ENCODE data around the gene HOXB1.

Gene HOXB1

GRCh38 chr17:48554412-48555257, 23.8 kb upstream of the HOXB1 start:
- DNase-seq (ENCODE audit: low read depth in 2 of 2), result no peak

- DNase-seq (ENCODE audit: low read depth in 2 of 2), result no peak
These were observed 23.0 kb upstream of the HOXB1 start for GRCh38 chr17:48553826-48554225.

- DNase-seq (ENCODE audit: low read depth in 2 of 2), result no peak
These were observed 22.4 kb upstream of the HOXB1 start for GRCh38 chr17:48553190-48553547.

GRCh38 chr17:48552466-48553189, 21.8 kb upstream of the HOXB1 start:
- DNase-seq (ENCODE audit: low read depth in 2 of 2), result no peak

GRCh38 chr17:48551596-48552465, 21.0 kb upstream of the HOXB1 start:
- no peak for DNase-seq (ENCODE audit: low read depth in 2 of 2)

GRCh38 chr17:48551214-48551555, 20.4 kb upstream of the HOXB1 start:
- no peak for DNase-seq (ENCODE audit: low read depth in 2 of 2)

GRCh38 chr17:48550502-48551213, 19.8 kb upstream of the HOXB1 start:
- DNase-seq (ENCODE audit: low read depth in 2 of 2), result no peak

GRCh38 chr17:48549914-48550501, 19.2 kb upstream of the HOXB1 start:
- no peak for DNase-seq (ENCODE audit: low read depth in 2 of 2)

- no peak for DNase-seq (ENCODE audit: low read depth in 2 of 2)
These were observed 18.4 kb upstream of the HOXB1 start for GRCh38 chr17:48549281-48549630.

GRCh38 chr17:48548523-48549280, 17.9 kb upstream of the HOXB1 start:
- DNase-seq (ENCODE audit: low read depth in 2 of 2), result no peak

GRCh38 chr17:48547808-48548522, 17.2 kb upstream of the HOXB1 start:
- no peak for DNase-seq (ENCODE audit: low read depth in 2 of 2)

- DNase-seq (ENCODE audit: low read depth in 2 of 2), result no peak
These were observed 16.4 kb upstream of the HOXB1 start for GRCh38 chr17:48546924-48547807.

GRCh38 chr17:48546137-48546923, 15.5 kb upstream of the HOXB1 start:
- no peak for DNase-seq (ENCODE audit: low read depth in 2 of 2)

- DNase-seq (ENCODE audit: low read depth in 2 of 2), result no peak
These were observed 14.7 kb upstream of the HOXB1 start for GRCh38 chr17:48545539-48545938.

- DNase-seq (ENCODE audit: low read depth in 2 of 2), result no peak
These were observed 14.2 kb upstream of the HOXB1 start, which contains the start of gene HOXB2 for GRCh38 chr17:48545022-48545375. HOXB2 (minus strand) TSS chr17:48545109; CDS start chr17:48544911, 198 bp downstream.

GRCh38 chr17:48544349-48545021, 13.7 kb upstream of the HOXB1 start:
- DNase-seq (ENCODE audit: low read depth in 2 of 2), result no peak

GRCh38 chr17:48543854-48544348, 13.1 kb upstream of the HOXB1 start:
- no peak for DNase-seq (ENCODE audit: low read depth in 2 of 2)
